HL-60/S4 (cell line): Measurements from ENCODE around the gene DAO.
"Not testable (repeated sequence)": the region's sequence is repeated elsewhere in the genome, so short reads cannot be mapped to it uniquely, and the experiment has no call there.

ENCODE experiments used
- in situ Hi-C: fragments of 300-500 bp; cut with MboI; formaldehyde crosslinking; loops from 2 replicates; pipeline ENCODE4 v1.14.3; 2022; ENCODE audit warnings: low sequenced_read_pairs

DAO gene

DNA sequence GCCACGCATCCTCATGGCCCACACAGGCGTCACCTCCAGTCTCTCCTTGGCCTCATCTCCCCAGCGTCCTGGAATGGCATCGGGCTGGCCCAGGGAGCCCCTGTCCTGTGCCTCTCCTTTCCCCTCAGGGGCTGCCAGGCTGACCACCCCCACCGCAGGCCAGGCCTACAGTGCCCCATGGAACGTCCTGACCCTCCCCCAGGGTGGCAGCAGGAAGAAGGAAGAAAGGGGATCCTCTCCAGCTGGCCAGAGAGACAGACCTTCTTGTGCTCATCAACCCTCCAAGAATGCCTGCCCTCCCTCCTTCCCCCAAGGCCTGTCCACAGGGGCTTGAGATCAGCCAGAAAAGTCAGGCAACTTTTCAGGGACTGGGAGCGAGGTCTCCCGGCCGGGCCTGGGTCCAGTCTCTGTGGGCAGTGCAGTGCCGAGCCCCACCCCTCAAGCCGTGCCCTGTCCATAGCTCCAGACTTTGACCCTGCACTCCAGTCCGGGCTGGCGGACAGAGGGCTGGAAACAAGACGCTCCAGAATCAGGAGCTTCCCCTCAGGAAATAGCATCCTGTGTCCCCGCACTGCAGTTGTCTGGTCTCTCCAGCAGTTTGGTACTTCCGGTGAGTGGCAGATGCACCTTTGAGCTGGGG, at the start of gene DAO:
DAO (plus strand) TSS at position 478 of the 640 bp plus-strand sequence. CDS start 4,915 bp downstream, outside the sequence.
- in situ Hi-C loops: no loop called here

DNA sequence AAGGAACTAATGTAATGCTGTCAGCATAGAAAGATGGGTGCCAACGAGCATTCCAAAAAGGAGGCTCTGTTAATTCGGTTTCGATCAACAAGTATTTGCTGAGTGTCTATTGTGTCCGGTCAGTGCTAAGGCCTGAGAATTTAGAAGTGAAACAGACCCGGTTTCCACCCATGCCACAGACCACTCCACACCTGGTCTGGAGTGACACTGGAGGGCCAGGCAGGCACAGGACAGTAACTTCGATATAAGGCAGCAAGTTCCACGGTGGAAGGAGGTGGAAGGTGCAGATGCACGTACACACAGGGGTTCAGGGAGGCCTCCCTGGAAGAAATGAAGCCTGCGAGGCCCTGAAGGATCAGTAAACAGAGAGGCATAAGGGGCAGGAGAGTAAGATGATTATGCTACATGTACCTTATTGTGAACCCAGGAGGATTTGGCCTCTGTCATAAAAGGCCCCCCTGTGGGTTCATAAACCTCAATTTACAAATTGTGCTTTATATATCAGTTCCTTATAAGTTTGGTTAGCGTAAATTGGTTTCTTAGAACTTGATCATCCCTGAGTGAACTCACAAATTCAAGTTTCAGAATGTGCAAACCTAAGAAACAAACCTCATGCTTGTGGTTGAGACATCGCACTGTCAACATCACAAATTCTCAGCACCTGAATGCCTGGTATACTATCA, 48.4 kb upstream of the DAO start:
- in situ Hi-C loops: no loop called here

DNA sequence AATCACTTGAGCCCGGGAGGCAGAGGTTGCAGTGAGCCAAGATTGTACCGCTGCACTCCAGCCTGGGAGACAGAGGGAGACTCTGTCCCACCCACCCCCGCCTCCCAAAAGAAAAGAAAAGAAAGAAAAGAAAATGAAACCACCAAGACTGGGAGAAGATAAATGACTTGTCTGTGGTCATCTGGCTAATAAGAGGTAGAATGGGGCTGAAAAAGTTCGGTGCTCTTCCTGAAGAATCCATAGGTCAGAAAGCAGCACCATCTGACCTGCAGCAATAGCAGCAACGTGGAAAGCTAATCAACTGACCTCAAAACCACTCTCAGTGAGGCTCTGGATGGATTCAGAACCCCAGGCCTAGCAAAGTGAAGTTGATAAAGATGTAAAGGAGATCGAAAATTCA, 47.7 kb upstream of the DAO start:
- in situ Hi-C loops: no loop called here

DNA sequence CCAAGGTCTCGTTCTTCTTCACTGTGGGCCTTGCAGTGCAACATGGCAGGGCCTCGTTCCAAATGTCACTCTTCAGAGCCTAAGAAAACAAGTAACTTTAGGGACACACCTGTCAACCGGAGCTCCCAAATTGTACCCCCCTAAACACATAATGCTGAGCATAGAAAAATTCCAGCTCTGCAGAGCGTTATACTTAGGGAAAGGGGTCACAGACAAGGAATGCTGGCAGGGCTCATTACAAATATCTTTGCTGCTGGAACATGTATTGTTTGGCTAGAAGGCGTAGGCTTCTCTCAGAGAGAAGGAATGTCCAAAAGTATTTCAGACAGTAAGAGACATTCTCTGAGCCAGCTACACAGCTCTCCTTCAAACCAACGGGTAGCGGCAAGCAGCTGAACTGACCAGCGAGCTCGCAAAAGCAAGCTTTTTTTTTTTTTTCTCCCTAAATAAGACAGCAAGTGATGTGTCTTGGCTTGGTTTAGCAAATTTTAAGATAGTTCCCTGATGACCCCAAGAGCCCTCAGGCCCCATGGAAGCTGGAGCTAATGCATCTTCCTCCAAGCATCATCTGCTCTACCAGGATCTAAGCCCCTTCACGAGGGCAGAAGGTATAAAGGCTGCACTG, 47.0 kb upstream of the DAO start:
- in situ Hi-C loops: no loop called here

DNA sequence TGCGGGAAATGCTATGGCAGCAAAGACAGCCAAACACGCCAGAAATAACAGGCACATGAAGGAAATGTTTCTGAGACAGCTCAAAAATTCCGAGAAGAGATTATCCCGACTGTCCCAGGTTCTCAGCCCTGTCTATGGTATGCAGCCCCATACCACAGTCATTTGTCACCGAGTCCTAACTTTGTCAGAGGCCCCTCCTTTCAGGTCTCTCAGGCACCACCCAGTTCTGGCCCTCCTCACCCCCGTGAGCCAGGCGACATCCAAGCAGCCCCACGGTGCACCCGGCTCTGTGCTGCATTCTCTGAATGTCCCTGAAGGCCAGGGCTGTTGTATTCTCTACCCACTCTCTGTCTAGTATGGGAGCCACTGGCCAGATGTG, 46.5 kb upstream of the DAO start:
- in situ Hi-C loops: no loop called here

DNA sequence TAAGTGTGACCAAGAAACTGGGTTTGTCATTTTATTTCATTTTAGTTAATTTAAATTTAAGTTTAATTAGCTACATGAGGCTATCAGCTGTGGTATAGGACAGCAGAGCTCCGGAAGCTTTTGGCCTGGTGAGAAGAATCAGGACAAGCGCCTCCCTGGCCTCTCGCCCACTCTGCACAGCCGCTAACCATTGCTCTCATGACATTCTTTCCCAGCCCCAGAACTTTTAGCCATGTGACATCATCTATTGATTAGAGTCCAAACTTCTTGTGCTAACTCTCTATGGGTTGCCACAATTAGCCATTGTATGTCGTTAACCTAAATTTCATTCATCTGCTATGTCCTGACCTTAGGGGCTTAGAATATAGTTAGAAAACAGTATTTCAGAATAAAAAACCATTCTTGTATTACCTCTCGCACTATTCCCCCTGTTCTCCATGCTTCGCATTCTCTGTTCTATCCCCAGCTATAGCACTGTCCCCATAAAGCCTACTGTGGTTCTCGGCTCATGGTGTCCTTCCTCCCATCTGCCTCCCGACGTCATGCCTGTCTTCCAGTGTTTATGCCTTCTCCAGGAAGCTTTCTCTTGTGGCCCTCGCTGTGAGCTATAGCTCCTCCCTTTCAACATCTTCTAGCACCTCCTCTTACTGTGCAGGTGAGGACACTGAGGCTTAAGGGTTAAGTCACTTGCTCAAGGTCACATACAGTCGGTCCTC, 46.0 kb upstream of the DAO start:
- in situ Hi-C loops: no loop called here

DNA sequence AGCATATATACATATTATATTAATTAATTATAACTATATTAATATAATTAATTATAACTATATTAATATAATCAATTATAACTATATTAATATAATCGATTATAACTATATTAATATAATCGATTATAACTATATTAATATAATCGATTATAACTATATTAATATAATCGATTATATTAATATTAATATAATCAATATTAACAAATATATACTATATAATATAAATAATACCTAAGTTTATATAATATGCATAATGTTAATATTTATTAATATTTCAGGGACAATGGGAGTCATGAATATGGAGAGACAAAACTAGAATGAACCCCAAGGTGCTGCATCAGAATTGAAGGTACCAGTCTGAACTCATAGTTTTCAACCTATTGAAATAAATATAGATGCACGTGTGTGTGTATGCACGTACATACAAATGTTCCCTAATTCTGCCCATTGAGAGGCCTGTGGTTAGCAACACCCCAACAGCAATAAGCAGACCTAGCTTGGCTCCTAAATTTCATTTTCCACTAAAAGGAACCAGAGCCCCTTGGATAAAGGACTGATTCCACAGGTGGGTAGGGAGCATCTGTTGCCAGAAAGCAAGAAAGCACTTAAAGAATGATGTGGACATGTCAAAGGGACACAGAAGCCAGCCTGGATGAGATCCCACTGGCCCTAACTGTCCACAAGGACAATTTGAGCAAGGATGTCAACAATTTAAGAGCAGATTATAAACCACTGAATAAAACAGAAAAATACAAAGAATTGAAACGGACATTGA, 43.8 kb upstream of the DAO start:
- in situ Hi-C loops: no loop called here

DNA sequence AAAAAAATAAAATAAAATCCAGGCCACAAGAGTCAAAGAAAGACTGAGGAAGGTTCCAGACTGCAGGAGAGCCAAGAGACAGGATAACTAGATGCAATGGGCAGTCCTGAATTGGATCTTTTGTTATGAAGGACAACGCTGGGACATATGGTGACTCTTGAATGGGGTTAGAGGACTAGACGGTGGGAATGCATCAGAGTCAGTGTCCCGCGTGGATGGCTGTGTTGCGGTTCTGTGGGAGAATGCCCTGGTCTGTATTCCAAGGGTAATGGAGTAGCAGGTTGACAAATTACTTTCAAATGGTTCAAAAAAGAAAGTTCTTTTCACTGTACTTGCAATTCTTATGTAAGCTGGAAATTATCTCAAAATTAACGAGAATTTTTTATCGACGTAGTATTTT, 42.7 kb upstream of the DAO start:
- in situ Hi-C loops: no loop called here

DNA sequence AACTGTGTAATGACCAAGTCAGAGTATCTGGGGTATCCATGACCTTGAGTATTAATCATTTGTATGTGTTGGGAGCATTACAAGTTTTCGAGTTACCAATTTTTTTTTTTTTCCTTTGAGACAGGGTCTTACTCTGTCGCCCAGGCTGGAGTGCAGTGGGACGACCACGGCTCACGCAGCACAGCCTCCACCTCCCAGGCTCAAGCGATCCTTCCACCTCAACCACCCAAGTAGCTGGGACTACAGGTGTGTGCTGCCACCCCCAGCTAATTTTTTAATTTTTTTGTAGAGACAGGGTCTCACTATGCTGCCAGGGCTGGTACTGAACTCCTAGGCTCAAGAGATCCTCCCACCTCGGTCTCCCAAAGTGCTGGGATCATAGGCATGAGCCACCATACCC, 42.2 kb upstream of the DAO start:
- in situ Hi-C loops: no loop called here

DNA sequence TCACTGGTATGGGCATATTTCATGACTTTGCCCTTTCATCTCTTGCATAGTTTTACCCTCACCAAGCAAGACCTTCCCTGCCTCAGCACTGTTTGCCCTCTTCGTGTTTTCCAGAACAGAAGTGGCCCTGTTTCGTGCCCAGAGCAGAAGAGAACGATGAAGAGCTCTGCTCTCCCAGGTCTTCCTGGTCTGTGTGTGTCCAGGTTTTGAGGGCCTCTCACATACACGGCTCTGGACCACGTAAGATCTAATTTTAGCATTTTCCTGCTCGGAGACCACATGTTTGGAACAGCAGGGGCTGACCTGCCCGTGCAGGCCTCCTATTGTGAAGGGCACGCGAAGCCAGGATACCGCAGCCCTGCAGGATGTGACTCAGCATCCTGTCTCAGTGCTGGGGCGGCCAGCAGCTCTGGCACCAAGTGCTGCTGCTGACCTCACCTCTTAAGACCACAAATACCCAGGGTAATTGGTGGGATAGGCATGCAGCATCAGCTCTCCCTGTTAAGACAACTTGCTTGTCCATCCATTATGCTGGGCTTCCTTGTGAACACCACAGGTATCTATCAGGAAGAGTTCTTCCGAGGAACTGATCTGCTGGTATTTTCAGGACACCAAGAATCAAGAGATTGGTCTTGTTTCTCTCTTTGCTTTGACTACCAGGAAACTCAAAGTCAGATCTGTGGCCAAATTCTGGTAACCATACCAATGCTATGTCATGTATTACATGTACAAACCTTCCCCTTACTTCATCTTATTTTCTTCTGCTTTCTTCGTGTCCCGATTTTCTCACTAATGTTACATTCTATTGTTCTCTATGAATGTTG, 41.5 kb upstream of the DAO start:
- in situ Hi-C loops: no loop called here

DNA sequence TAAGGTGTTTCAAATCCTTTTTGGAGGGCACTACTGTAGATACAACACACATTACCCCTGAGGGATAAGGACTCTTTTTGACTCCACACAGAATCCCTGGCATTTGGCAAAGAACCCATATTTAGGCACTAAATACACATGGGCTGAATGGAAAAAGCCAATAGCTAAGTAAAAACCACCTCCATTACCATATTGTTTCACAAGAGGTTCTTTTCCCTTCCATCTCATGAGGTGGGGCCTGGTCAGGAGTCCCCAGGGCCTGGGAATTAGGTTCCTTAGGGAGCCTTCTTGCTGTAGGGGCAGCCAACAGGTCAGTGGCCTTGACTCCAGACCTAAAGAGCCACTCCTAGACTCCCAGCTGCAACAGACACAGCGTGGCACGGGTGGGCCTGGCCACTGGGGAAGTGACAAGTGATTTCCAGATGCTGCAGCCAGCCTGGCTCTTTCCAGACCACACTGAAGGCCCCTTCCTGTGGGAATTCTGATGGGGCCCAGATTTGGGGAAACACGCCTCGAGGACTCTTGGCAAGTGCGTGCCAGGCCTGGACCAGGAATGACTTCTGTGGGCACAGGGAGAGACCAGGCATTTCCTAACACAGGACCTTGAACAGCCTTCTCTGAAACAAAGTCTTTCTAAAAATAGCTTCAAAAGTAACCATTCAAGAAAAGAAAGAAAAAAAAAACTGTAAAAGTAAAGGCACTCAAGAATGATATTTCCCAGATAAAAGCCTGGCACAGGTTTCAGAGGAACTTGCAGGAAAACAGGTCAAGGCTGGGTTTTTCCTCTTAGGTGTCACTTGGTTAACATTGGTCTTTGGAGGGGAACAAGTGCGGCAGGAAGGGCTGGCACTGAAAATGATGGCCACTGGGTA, 40.6 kb upstream of the DAO start:
- in situ Hi-C loops: no loop called here

DNA sequence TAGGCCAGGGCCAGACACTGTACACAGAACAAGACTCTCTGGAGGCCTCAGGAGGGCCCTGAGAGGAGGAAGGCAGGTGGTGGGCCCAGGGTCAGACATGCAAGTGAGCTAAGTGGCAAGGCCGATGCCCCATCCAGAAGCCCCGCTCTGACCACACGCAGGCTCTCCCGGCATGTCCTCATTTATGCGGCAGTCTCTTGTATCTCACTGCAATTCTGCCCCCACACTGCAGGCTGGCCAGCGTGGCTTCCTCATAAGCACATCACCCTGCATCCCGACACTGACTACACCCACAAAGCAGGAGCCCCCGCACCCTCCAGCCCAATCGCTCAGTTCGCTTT, 40.0 kb upstream of the DAO start:
- in situ Hi-C loops: no loop called here

DNA sequence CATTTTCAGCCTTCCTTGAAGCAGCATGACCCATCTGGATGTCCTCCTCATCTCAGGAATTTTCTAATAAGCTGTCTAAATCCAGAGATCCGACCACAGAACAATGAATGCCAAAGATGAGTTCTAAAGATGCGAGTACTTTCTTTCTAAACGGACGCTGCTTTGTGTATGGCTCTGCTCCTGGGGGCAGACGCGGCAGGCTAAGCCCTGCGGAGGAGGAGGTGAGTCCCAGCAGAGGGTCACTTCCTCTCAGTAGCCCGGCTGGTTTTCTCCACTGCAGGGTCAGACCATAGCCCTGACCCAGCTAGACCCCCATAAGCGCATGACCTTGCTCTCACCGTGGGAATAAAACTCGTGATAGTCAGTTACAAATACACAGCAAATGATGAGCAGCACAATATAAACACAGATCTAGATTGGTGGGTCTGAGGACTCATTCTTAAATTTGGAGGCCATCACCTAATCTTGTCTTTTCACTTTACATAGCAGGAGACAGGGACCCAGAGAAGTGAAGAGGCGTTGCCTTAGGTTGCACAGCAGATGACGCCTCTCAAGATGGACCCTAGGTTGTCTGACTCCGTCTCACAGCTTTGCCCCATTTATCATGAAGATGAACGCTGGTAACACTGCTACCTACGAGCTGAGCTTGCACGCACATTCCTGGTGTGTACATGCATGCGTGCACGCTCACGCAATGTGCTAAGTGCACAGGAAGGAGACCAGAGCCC, 39.1 kb upstream of the DAO start:
- in situ Hi-C loops: no loop called here

DNA sequence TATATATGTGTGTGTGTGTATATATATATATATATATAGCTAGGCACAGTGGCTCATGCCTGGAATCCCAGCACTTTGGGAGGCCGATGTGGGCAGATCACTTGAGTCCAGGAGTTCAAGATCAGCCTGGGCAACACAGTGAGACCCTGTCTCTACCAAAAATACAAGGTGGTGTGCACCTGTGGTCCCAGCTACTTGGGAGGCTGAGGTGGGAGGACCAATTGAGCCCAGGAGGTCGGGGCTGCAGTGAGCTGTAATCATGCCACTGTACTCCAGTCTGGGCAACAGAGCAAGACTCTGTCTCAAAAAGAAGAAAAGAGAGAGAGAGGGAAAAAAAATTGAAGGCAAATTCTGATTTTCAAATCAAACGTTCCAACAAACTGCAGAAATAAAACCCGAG, 38.1 kb upstream of the DAO start:
- in situ Hi-C loops: not testable (repeated sequence)

DNA sequence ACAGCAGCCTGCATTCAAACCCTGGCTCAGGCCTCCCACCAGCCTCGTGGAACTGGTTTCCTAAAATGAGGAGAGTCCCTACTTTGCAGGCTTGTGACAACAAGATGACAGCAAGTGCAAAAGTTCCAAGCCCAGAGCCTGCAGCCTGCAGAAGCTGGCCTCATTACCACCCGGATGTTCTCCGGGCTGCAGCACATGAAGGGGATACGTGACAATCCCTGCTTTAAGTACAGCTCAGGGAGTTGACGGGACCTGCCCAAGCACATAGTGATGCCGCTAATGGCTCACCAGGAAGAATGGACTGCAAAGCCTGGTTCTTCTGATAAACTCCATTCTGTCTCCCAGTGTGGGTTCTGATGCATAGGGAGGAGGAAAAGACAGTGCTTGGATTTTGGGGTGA, 37.5 kb upstream of the DAO start:
- in situ Hi-C loops: no loop called here

DNA sequence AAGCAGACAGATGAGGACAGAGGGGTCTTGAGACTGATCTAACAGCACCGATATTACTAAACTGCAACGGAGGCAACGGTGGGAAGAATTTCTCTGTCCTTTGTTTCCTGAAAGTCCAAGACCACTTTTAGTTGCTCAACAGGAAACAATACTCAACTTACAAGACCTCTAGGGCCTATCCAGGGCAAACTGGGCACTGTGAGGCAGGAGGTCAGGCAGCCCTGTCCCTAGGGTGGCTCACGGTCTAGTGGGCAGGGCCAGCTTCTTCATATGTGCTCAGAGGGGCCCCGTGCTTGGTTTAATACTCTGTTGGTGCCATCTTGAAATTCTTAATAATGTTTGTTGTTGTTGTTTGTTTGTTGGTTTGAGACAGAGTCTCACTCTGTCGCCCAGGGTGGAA, 36.7 kb upstream of the DAO start:
- in situ Hi-C loops: no loop called here

DNA sequence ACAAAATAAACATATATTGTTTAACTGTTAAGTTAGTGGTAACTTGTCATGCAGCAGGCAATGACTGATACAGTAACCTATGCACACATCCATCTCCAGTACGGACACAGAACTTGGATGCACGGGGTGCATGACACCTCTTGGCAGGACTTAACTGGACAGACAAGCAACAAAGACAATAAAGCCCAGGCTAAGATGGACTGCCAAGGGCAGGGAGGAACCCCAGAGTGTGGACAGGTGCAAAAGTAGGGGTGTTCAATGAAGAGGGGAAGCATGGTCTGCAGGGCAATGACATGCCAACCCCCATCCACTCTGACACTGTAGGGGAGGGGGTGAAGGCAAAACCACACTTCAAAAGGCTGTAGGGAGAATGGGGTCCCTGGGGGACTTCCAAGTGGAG, 34.2 kb upstream of the DAO start:
- in situ Hi-C loops: no loop called here

DNA sequence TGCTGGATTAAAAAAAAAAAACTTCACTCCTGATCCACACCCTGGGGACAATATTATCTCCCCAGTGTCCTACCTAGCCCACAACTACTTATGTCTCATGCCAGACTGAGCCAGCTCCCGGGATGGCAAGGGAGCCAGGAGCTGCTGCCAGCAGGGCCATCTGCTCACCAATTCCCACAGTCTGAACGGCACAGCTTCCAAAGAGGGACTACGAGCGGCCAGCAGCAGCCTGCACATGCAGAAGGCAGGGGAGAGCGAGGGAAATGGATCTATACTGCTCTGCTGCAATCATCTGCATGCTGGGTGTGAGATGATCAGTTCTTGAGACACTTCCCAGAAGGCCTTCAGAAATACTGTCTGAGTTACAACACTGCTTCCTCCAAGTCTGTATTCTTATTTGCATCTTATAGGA, 33.6 kb upstream of the DAO start:
- in situ Hi-C loops: no loop called here

DNA sequence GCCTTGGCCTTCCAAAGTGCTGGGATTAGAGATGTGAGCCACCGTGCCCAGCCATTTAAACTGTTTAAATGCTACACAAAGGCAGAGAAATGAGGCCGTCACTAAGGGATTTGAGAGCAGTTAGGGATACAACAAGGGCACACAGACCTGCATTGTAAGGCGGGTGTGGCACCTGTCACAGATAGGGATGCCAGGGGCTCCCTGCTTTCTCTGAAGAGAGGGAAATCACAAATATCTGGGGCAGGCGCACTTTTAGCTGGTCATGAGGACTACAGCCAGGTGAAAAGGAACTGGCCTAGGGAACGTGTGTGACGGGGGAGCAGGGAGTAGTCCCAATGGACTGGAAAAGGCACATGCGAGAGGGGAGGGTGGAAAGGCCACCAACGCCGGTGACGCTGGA, 32.2 kb upstream of the DAO start:
- in situ Hi-C loops: no loop called here
